Measurements from ENCODE around the gene CDH15.

Gene CDH15

DNA sequence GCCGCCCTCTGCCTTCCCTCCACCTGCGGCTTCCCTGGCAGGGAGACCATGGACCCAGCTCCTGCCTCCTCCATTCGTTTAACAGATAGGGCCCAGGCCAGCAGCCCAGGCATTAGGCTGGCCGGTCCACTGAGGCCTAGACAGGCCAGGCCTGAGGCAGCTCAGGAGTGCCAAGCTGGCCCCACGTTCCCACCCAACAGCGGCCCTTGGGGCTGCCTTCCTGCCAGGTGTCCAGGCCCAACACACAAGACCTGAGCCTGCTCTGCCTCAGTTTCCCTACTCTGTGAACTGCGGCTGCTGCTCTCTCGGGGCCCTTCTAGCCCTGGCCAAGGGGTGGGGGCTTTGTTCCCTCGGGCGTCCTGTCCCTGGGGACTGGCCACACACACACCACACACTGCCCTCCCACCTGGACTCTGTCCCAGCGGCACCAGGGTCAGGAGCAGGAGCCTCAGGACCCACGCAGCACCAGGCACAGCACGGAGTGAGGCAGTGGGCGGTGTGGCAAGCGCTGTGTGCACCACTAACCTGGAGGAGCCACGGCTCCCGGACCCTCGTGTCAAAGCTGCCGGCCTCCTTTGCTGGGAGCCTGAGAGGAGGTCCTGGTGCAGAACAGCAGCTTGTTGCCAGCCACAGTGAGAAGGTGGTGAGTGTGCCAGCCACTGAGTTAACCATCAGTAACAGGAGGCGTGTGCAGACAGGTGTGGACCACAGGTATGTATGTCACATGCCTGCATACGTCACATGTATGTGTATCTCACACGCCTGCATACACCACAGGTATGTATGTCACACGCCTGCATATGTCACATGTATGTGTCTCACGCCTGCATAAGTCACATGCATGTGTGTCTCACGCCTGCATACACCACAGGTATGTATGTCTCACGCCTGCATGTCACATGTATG, 14.6 kb upstream of the CDH15 start:
- in situ Hi-C loops (cut with MboI; ENCODE audit: low sequenced_read_pairs, unreplicated experiment): no loop called here
- DNase-seq (ENCODE audit: low spot score): no peak
- TF ChIP-seq, protein P1, sequence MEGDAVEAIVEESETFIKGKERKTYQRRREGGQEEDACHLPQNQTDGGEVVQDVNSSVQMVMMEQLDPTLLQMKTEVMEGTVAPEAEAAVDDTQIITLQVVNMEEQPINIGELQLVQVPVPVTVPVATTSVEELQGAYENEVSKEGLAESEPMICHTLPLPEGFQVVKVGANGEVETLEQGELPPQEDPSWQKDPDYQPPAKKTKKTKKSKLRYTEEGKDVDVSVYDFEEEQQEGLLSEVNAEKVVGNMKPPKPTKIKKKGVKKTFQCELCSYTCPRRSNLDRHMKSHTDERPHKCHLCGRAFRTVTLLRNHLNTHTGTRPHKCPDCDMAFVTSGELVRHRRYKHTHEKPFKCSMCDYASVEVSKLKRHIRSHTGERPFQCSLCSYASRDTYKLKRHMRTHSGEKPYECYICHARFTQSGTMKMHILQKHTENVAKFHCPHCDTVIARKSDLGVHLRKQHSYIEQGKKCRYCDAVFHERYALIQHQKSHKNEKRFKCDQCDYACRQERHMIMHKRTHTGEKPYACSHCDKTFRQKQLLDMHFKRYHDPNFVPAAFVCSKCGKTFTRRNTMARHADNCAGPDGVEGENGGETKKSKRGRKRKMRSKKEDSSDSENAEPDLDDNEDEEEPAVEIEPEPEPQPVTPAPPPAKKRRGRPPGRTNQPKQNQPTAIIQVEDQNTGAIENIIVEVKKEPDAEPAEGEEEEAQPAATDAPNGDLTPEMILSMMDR (IDR thresholded peaks at IDR 0.05; ENCODE audit: borderline replicate concordance, control extremely low read depth, extremely low read depth, insufficient read depth, missing control alignments): no peak

GRCh38 chr16:89157778-89158177, 13.8 kb upstream of the CDH15 start:
- in situ Hi-C loops (cut with MboI; ENCODE audit: low sequenced_read_pairs, unreplicated experiment): no loop called here
- DNase-seq (ENCODE audit: low spot score): no peak
- TF ChIP-seq, protein P1 (IDR thresholded peaks at IDR 0.05; ENCODE audit: borderline replicate concordance, control extremely low read depth, extremely low read depth, insufficient read depth, missing control alignments): no peak

DNA sequence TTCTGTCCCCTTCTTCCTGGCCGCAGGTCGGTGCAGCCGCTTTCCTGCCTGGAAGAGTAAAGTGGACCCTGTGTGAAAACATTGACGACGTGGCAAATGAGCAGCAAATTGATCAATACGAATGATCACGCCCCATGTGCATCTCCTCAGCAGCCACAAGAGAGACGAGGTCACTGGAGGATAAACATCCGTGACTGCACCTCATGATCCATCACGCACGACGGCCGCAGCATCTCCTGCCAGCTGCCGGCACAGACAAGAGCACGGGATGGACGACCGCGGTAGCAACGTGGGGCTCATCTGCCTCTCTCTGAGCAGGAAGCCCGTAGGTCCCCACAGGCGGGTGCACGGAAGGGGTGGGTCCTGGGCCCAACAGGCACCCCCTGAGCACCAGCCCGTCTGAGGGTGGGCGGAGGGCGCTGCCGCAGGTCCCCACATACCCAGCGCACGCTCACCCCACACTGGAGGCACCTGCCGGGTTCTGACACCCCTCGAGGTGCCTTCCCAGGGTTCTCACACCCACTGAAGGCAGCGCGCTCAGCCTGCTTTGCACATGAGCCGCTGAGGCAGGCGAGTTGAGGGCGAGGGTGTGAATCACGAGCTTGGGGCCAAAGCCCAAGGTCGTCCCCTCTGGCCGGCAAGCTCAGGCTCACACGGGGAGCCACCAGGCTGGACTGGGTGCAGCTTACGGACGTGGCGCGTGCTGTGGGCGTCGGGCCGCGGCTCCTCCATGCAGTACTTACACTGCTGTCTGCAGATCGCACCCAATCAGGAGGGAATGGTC, 12.3 kb upstream of the CDH15 start:
- TF ChIP-seq, protein P1 (IDR thresholded peaks at IDR 0.05; ENCODE audit: borderline replicate concordance, control extremely low read depth, extremely low read depth, insufficient read depth, missing control alignments): no peak
- DNase-seq (ENCODE audit: low spot score): no peak
- in situ Hi-C loops (cut with MboI; ENCODE audit: low sequenced_read_pairs, unreplicated experiment): no loop called here

GRCh38 chr16:89159850-89160354, 11.6 kb upstream of the CDH15 start:
- TF ChIP-seq, protein P1 (IDR thresholded peaks at IDR 0.05; ENCODE audit: borderline replicate concordance, control extremely low read depth, extremely low read depth, insufficient read depth, missing control alignments): no peak
- in situ Hi-C loops (cut with MboI; ENCODE audit: low sequenced_read_pairs, unreplicated experiment): loop anchor here (10.0 kb wide), 1 partner anchor 225 kb away; no protein-coding TSS in a partner anchor

GRCh38 chr16:89160977-89161701, 10.4 kb upstream of the CDH15 start:
- TF ChIP-seq, protein P1 (IDR thresholded peaks at IDR 0.05; ENCODE audit: borderline replicate concordance, control extremely low read depth, extremely low read depth, insufficient read depth, missing control alignments): no peak
- in situ Hi-C loops (cut with MboI; ENCODE audit: low sequenced_read_pairs, unreplicated experiment): loop anchor here (10.0 kb wide), 1 partner anchor 226 kb away; no protein-coding TSS in a partner anchor
- DNase-seq (ENCODE audit: low spot score): no peak

More at GRCh38 chr16:89159850-89160354, 11.6 kb upstream of the CDH15 start:
- no peak for DNase-seq (ENCODE audit: low spot score)

All from GM13976 (cell line).